B cell (primary cell): ENCODE results near the gene C4orf54. TPM values are rescaled to one million over a fixed set of nuclear protein-coding genes. Genes with fewer than 3 reads are reported as not detected.

ENCODE experiments used
- ATAC-seq: fragments of 200-7000 bp; cut with Tn5 transposase; one replicate; pipeline ENCODE4 v1.10.0; 2021; ENCODE audit warnings: low read depth, mild to moderate bottlenecking, moderate number of reproducible peaks, moderate library complexity
- CTCF ChIA-PET: fragments of 350-600 bp; sonication (Branson Sonifier 250); formaldehyde crosslinking; loops from one replicate; lab custom pipeline; 2021; ENCODE audit warnings: antibody characterized with exemption, inconsistent platforms; lab: Charles Lee
- POLR2A ChIA-PET: fragments of 350-600 bp; sonication (Branson Sonifier 250); formaldehyde crosslinking; loops from one replicate; lab custom pipeline; 2021; ENCODE audit warnings: antibody characterized with exemption; lab: Charles Lee
- DNase-seq: peaks from one replicate; pipeline ENCODE4 v3.0.0; 2013
- H2AFZ ChIP-seq: 2 replicates; pipeline ENCODE4 v1.6.1; 2012; ENCODE audit warnings: mild to moderate bottlenecking, low read depth, low read length; ENCODE audit not compliant: insufficient read depth, poor library complexity, severe bottlenecking
- H3K27ac ChIP-seq, 2 donors: 1 replicate in 1 of 2; 2 replicates in 1 of 2; pipeline ENCODE4 v1.5.1; 2012 to 2013; ENCODE audit warnings: low read length in 2 of 2, mild to moderate bottlenecking in 2 of 2, moderate library complexity in 1 of 2
- H3K27me3 ChIP-seq, 4 experiments: fragments of 200-600 bp in 1 of 4; sonication (generic) in 1 of 4; replicated peaks in 1 of 4; 1 replicate in 2 of 4; 2 replicates in 2 of 4; pipeline versions ENCODE4 v1.6.1 to v1.7.0; 2013 to 2016; ENCODE audit warnings: low read length in 3 of 4, mild to moderate bottlenecking in 2 of 4, mixed read lengths in 1 of 4, moderate library complexity in 1 of 4; ENCODE audit not compliant: insufficient read depth in 4 of 4, control insufficient read depth in 3 of 4; ENCODE audit errors: control extremely low read depth in 1 of 4
- H3K36me3 ChIP-seq, 2 experiments: replicated peaks in 1 of 2; 1 replicate in 1 of 2; 2 replicates in 1 of 2; pipeline versions ENCODE4 v1.6.1 to v1.7.1; 2013; ENCODE audit warnings: low read length in 1 of 2; ENCODE audit not compliant: insufficient read depth in 2 of 2, control insufficient read depth in 1 of 2; ENCODE audit errors: control extremely low read depth in 1 of 2, extremely low read depth in 1 of 2
- H3K4me1 ChIP-seq, 2 donors: fragments of 200-600 bp in 1 of 2; sonication (generic) in 1 of 2; 1 replicate in 1 of 2; 2 replicates in 1 of 2; pipeline versions ENCODE4 v1.5.1 to v1.6.1; 2013 to 2017; ENCODE audit warnings: low read length in 2 of 2; ENCODE audit not compliant: control insufficient read depth in 2 of 2, insufficient read depth in 2 of 2
- H3K4me2 ChIP-seq: replicated peaks from 2 replicates; pipeline ENCODE3; 2012; ENCODE audit warnings: mild to moderate bottlenecking, low read depth, low read length; ENCODE audit not compliant: poor library complexity, severe bottlenecking
- H3K4me3 ChIP-seq, 5 experiments: fragments of 200-600 bp in 1 of 5; sonication (generic) in 1 of 5; 1 replicate in 3 of 5; 2 replicates in 2 of 5; pipeline versions ENCODE4 v1.5.1 to v1.7.0; 2011 to 2016; ENCODE audit warnings: low read length in 4 of 5, mild to moderate bottlenecking in 4 of 5, low read depth in 2 of 5, control low read depth in 1 of 5, moderate library complexity in 1 of 5; ENCODE audit not compliant: insufficient read depth in 1 of 5; ENCODE audit errors: control extremely low read depth in 1 of 5, extremely low read depth in 1 of 5
- H3K79me2 ChIP-seq: fragments of 200-600 bp; sonication (generic); one replicate; pipeline ENCODE4 v1.6.0; 2016; ENCODE audit warnings: low read length; ENCODE audit not compliant: control insufficient read depth, insufficient read depth
- H3K9ac ChIP-seq: fragments of 200-600 bp; sonication (generic); 2 replicates; pipeline ENCODE4 v1.6.1; 2017; ENCODE audit warnings: mild to moderate bottlenecking, low read length, moderate library complexity
- H3K9me3 ChIP-seq, 3 donors: one replicate each; pipeline versions ENCODE4 v1.6.1 to v1.7.1; 2013; ENCODE audit warnings: low read length in 2 of 3; ENCODE audit not compliant: control insufficient read depth in 2 of 3, insufficient read depth in 1 of 3; ENCODE audit errors: control extremely low read depth in 1 of 3
- H4K20me1 ChIP-seq: 2 replicates; pipeline ENCODE4 v1.6.0; 2012; ENCODE audit warnings: mild to moderate bottlenecking, low read length; ENCODE audit not compliant: insufficient read depth, control insufficient read depth, poor library complexity, severe bottlenecking
- H3K27ac Mint-ChIP-seq: one replicate; pipeline ENCODE4 v1.8.0; 2021; ENCODE audit warnings: mixed read lengths
- H3K27me3 Mint-ChIP-seq: one replicate; pipeline ENCODE4 v1.8.0; 2021; ENCODE audit warnings: mixed read lengths
- H3K4me1 Mint-ChIP-seq: one replicate; pipeline ENCODE4 v1.8.0; 2021; ENCODE audit warnings: mixed read lengths
- H3K4me3 Mint-ChIP-seq: one replicate; pipeline ENCODE4 v1.8.0; 2021; ENCODE audit warnings: mixed read lengths
- H3K9me3 Mint-ChIP-seq: one replicate; pipeline ENCODE4 v1.8.0; 2022; ENCODE audit warnings: mixed read lengths; ENCODE audit not compliant: insufficient read depth
- EZH2 ChIP-seq: IDR thresholded peaks from 2 replicates; pipeline ENCODE4 v1.6.1; 2012; ENCODE audit warnings: borderline replicate concordance, low read depth, mild to moderate bottlenecking, moderate library complexity, low read length; ENCODE audit not compliant: insufficient read depth, poor library complexity, severe bottlenecking
- WGBS: methylation state at CpG from one replicate; pipeline ENCODE4 v1.1.5; 2013; ENCODE audit warnings: missing lambda C conversion rate; ENCODE audit not compliant: insufficient coverage; 5-methylcytosine and 5-hydroxymethylcytosine counted together
- intact Hi-C: fragments of 100-400 bp; cut with micrococcal nuclease; formaldehyde crosslinking; loops from one replicate; pipeline ENCODE4 v1.10.0; 2022
- polyA plus RNA-seq: library from polyadenylated mRNA; depleted of rRNA; stranded (reverse); fragments of >200 nt; gene quantifications from 2 replicates; pipeline ENCODE4 v1.2.3, GENCODE V29; 2012
- total RNA-seq, 2 donors: library from RNA; stranded (reverse); fragments of 120-200 nt in 1 of 2; gene quantifications; 1 replicate in 1 of 2; 2 replicates in 1 of 2; pipeline versions ENCODE4 v1.2.3 to v1.2.4, GENCODE V29; 2013 to 2022
- TF ChIP-seq, protein P1 (sequence below): fragments of 200-600 bp; IDR thresholded peaks from one replicate; pipeline ENCODE4 v1.8.0; 2022; ENCODE audit warnings: antibody characterized with exemption, mild to moderate bottlenecking

Gene C4orf54
- total and polyA plus RNA-seq, 2 donors (not counting 1 experiment from before 2014, with no cell fraction given) = not detected

GRCh38 chr4:99629962-99630554 lies 27.6 kb downstream of the C4orf54 start:
- intact Hi-C loops = no loop called here
- CTCF ChIA-PET = no interaction called here
- Histone ChIP-seq H3K27me3 (peaks cover 0 to 3% (median 0%) of the 10 kb centered on the region in 4 experiments), H3K9ac (no peak overlapping the region), H3K27ac (no peak overlapping the region), H3K4me2 (no peak overlapping the region), H3K4me1 (no peaks in the 10 kb centered on the region), H3K79me2 (no peaks in the 10 kb centered on the region), H3K9me3 (no peaks in the 10 kb centered on the region), H4K20me1 (no peaks in the 10 kb centered on the region), H3K4me3 (no peak overlapping the region), H2AFZ (no peak overlapping the region), H3K36me3 (no peaks in the 10 kb centered on the region)
- no peak for TF ChIP-seq EZH2
- TF ChIP-seq, protein P1, sequence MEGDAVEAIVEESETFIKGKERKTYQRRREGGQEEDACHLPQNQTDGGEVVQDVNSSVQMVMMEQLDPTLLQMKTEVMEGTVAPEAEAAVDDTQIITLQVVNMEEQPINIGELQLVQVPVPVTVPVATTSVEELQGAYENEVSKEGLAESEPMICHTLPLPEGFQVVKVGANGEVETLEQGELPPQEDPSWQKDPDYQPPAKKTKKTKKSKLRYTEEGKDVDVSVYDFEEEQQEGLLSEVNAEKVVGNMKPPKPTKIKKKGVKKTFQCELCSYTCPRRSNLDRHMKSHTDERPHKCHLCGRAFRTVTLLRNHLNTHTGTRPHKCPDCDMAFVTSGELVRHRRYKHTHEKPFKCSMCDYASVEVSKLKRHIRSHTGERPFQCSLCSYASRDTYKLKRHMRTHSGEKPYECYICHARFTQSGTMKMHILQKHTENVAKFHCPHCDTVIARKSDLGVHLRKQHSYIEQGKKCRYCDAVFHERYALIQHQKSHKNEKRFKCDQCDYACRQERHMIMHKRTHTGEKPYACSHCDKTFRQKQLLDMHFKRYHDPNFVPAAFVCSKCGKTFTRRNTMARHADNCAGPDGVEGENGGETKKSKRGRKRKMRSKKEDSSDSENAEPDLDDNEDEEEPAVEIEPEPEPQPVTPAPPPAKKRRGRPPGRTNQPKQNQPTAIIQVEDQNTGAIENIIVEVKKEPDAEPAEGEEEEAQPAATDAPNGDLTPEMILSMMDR = no peak
- DNase-seq (no peak), ATAC-seq (no peak)
- POLR2A ChIA-PET = no interaction called here
- H3K4me3 Mint-ChIP-seq = no peak overlapping the region
- no peaks in the 10 kb centered on the region for H3K9me3 Mint-ChIP-seq
- H3K27me3 Mint-ChIP-seq = peaks cover 15% of the 10 kb centered on the region
- no peaks in the 10 kb centered on the region for H3K4me1 Mint-ChIP-seq
- no peak overlapping the region for H3K27ac Mint-ChIP-seq

GRCh38 chr4:99628040-99628439 lies 29.6 kb downstream of the C4orf54 start:
- ATAC-seq = no peak
- H3K4me3 ChIP-seq = no peak overlapping the region
- ChIA-PET CTCF (no interaction called here), POLR2A (no interaction called here)
- H3K27ac ChIP-seq = no peak overlapping the region
- WGBS = no CpG with 5 or more reads among the region's 1 CpG
- no peak overlapping the region for H3K4me2 ChIP-seq
- no peaks in the 10 kb centered on the region for H3K36me3 ChIP-seq
- DNase-seq = no peak
- no peaks in the 10 kb centered on the region for H3K9me3 ChIP-seq
- H2AFZ ChIP-seq = no peak overlapping the region
- intact Hi-C loops = no loop called here
- no peaks in the 10 kb centered on the region for H3K4me1 ChIP-seq
- Mint-ChIP-seq H3K27ac (no peak overlapping the region), H3K9me3 (no peaks in the 10 kb centered on the region), H3K27me3 (peaks cover 11% of the 10 kb centered on the region), H3K4me1 (no peaks in the 10 kb centered on the region), H3K4me3 (no peak overlapping the region)
- H4K20me1 ChIP-seq = no peaks in the 10 kb centered on the region
- H3K9ac ChIP-seq = no peak overlapping the region
- peaks cover 0 to 3% (median 0%) of the 10 kb centered on the region in 4 experiments for H3K27me3 ChIP-seq
- TF ChIP-seq, protein P1 = no peak
- no peak for TF ChIP-seq EZH2
- no peaks in the 10 kb centered on the region for H3K79me2 ChIP-seq
